ENCODE measurements around the gene MYDGF. TPM values are rescaled to one million over a fixed set of nuclear protein-coding genes. Genes with fewer than 3 reads are reported as not detected.

Gene MYDGF
- total RNA-seq, 1 experiment from 2014 or later, result 188 TPM

DNA sequence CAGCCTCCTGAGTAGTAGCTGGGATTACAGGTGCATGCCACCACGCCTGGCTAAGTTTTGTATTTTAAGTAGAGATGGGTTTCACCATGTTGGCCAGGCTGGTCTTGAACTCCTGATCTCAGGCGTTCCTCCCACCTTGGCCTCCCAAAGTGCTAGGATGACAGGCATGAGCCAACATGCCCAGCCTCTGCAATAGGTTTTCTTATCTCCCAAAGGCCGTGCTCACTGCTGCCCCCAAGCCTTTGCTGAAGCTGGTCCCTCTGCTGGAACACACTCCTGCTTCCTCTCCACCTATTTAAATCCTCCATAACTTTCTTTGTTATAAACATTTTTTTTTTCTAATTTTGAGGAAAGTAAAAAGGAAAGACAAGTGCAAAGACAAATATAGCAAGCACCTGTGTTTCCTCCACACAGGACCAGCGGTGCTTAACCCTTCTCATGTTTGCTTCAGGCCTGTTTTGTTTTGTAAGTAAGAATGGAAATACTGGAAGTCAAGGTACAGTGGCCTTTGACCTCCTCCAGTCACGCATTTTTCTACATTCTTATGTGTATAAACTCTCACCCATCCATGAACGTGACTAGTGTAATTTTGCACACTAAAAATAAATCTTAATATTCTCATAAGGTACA is 45.3 kb downstream of the MYDGF start:
- POLR2A ChIA-PET, result interaction anchor here (0.7 kb wide), 1 partner anchor 12 kb away, joined by 3 read pairs; no protein-coding TSS in a partner anchor
- intact Hi-C loops (cut with micrococcal nuclease), result no loop called here
- BruUV-seq (replicated peaks), result no TSS peak

DNA sequence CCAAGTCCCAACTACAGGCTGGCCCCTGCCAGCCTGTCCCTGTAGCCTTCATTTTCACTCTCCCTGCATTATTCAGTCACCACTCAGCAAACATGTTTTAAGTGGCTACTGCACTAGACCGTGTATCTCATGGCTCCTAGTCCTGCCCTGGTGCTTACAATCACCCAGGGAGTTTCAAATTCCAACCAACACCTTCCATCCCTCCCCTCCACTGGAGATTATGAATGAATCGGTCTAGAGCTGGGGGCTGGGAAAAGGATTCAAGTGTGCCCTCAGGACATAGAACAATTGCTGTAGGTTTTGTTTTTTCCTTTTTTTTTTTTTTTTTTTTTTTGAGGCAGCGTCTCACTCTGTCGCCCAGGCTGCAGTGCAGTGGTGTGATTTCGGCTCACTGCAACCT is 45.8 kb downstream of the MYDGF start:
- intact Hi-C loops (cut with micrococcal nuclease), result no loop called here
- H3K9me3 Mint-ChIP-seq (ENCODE audit: unreplicated experiment), result no peaks in the 10 kb centered on the region
- ChIA-PET POLR2A (interaction anchor here (0.7 kb wide), 1 partner anchor 12 kb away, joined by 3 read pairs; no protein-coding TSS in a partner anchor), CTCF (interaction anchor here (0.6 to 3.2 kb wide), 4 partner anchors 10 to 56 kb away, joined by 3 to 10 read pairs (median 4); no protein-coding TSS in a partner anchor)
- no peak overlapping the region for H3K4me3 Mint-ChIP-seq (ENCODE audit: unreplicated experiment)
- peaks cover 16% of the 10 kb centered on the region for H3K27me3 Mint-ChIP-seq (ENCODE audit: insufficient read depth, unreplicated experiment)
- H3K36me3 Mint-ChIP-seq (ENCODE audit: insufficient read depth, unreplicated experiment), result no peaks in the 10 kb centered on the region
- H3K27ac Mint-ChIP-seq (ENCODE audit: low read depth, unreplicated experiment), result no peak overlapping the region
- DNase-seq (ENCODE audit: unreplicated experiment), result no peak
- TF ChIP-seq, protein P1, sequence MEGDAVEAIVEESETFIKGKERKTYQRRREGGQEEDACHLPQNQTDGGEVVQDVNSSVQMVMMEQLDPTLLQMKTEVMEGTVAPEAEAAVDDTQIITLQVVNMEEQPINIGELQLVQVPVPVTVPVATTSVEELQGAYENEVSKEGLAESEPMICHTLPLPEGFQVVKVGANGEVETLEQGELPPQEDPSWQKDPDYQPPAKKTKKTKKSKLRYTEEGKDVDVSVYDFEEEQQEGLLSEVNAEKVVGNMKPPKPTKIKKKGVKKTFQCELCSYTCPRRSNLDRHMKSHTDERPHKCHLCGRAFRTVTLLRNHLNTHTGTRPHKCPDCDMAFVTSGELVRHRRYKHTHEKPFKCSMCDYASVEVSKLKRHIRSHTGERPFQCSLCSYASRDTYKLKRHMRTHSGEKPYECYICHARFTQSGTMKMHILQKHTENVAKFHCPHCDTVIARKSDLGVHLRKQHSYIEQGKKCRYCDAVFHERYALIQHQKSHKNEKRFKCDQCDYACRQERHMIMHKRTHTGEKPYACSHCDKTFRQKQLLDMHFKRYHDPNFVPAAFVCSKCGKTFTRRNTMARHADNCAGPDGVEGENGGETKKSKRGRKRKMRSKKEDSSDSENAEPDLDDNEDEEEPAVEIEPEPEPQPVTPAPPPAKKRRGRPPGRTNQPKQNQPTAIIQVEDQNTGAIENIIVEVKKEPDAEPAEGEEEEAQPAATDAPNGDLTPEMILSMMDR (IDR thresholded peaks at IDR 0.05; ENCODE audit: unreplicated experiment), result no peak
- H3K4me1 Mint-ChIP-seq (ENCODE audit: insufficient read depth, unreplicated experiment), result no peaks in the 10 kb centered on the region
- no TSS peak for BruUV-seq (replicated peaks)

More for the DNA sequence above, 45.3 kb downstream of the MYDGF start:
- Mint-ChIP-seq H3K4me3 (ENCODE audit: unreplicated experiment) (no peak overlapping the region), H3K36me3 (ENCODE audit: insufficient read depth, unreplicated experiment) (no peaks in the 10 kb centered on the region), H3K27ac (ENCODE audit: low read depth, unreplicated experiment) (no peak overlapping the region), H3K4me1 (ENCODE audit: insufficient read depth, unreplicated experiment) (no peaks in the 10 kb centered on the region), H3K27me3 (ENCODE audit: insufficient read depth, unreplicated experiment) (peaks cover 11% of the 10 kb centered on the region), H3K9me3 (ENCODE audit: unreplicated experiment) (no peaks in the 10 kb centered on the region)
- peak; percentile 55 for DNase-seq (ENCODE audit: unreplicated experiment)
- TF ChIP-seq, protein P1 (IDR thresholded peaks at IDR 0.05; ENCODE audit: unreplicated experiment), result peak; percentile 15
- CTCF ChIA-PET, result interaction anchor here (0.6 to 3.2 kb wide), 5 partner anchors 10 to 57 kb away, joined by 3 to 10 read pairs (median 3); no protein-coding TSS in a partner anchor

DNA sequence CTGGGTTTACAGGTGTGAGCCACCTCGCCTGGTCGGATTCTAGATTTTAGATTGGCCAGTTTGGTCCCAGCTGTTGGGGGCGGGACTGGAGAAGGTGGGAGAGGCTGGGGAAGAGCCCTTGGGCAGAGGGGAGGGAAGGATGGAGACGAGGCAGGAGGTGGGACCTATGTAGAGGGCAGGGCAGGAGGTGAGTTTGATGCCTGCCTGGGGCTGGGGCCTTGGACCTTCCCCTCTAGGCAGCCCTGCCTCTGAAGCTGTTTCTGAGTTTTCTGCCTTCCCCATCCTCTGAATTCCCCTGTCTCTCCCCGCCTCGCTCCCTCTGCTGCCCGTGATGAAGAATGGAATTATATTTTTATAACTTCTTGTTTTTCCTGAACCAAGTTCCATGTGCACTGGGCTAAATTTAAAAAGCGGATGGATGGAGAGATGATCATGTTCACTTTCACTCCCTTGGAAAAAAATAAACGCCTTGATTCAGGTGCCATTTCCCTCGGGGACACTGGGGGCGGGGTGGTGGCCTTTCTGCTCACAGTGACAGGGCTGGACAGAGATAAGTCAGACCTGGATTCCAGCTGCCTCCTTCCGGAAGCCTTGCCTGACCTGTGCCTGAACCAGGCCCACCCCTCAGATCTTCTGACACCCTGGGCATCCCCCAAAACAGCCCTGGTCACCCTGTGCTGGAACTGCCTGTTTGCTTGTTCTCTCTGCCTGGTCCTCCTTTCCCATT is 47.3 kb downstream of the MYDGF start:
- Mint-ChIP-seq H3K27ac (ENCODE audit: low read depth, unreplicated experiment) (peak overlapping the region; percentile 27), H3K27me3 (ENCODE audit: insufficient read depth, unreplicated experiment) (peaks cover 31% of the 10 kb centered on the region), H3K9me3 (ENCODE audit: unreplicated experiment) (no peaks in the 10 kb centered on the region), H3K4me3 (ENCODE audit: unreplicated experiment) (no peak overlapping the region), H3K4me1 (ENCODE audit: insufficient read depth, unreplicated experiment) (no peaks in the 10 kb centered on the region), H3K36me3 (ENCODE audit: insufficient read depth, unreplicated experiment) (no peaks in the 10 kb centered on the region)
- no TSS peak for BruUV-seq (replicated peaks)
- TF ChIP-seq, protein P1 (IDR thresholded peaks at IDR 0.05; ENCODE audit: unreplicated experiment), result no peak
- CTCF ChIA-PET, result interaction anchor here (0.6 to 3.2 kb wide), 7 partner anchors 10 to 247 kb away, joined by 3 to 10 read pairs (median 3); no protein-coding TSS in a partner anchor
- POLR2A ChIA-PET, result no interaction called here
- DNase-seq (ENCODE audit: unreplicated experiment), result no peak
- intact Hi-C loops (cut with micrococcal nuclease), result no loop called here

DNA sequence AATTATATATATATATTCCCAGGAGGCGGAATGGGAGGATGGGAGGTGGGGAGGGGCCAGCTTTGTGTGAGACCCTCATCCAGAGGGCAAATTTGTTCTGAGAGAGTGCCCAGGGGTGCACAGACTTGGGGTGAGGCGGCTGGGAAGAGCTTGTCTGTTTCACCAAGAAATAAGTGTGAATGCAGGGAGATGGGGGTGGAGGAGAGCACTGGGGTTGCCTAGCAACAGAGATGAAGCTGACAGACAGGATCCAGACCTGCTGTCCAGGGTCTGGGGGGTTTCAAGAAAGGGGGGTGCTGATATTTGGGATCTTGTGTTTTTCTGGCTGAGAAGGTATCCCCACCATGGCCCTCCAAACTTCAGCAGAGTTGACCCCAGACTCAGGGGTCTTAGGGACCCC is 49.5 kb downstream of the MYDGF start:
- no peak for DNase-seq (ENCODE audit: unreplicated experiment)
- intact Hi-C loops (cut with micrococcal nuclease), result no loop called here

More for the DNA sequence above, 49.5 kb downstream of the MYDGF start:
- Mint-ChIP-seq H3K4me1 (ENCODE audit: insufficient read depth, unreplicated experiment) (no peaks in the 10 kb centered on the region), H3K9me3 (ENCODE audit: unreplicated experiment) (no peaks in the 10 kb centered on the region), H3K36me3 (ENCODE audit: insufficient read depth, unreplicated experiment) (no peaks in the 10 kb centered on the region), H3K27me3 (ENCODE audit: insufficient read depth, unreplicated experiment) (peaks cover 37% of the 10 kb centered on the region), H3K27ac (ENCODE audit: low read depth, unreplicated experiment) (no peak overlapping the region), H3K4me3 (ENCODE audit: unreplicated experiment) (no peak overlapping the region)
- BruUV-seq (replicated peaks), result no TSS peak
- ChIA-PET CTCF (interaction anchor here (0.5 to 1.0 kb wide), 4 partner anchors 16 to 53 kb away, joined by 3 read pairs; no protein-coding TSS in a partner anchor), POLR2A (interaction anchor here (0.7 kb wide), 1 partner anchor 24 kb away, joined by 3 read pairs; no protein-coding TSS in a partner anchor)
- TF ChIP-seq, protein P1 (IDR thresholded peaks at IDR 0.05; ENCODE audit: unreplicated experiment), result no peak
